PC-3 (cell line): Measurements from ENCODE around the gene JAK3.

Experiments
- CTCF ChIP-seq: fragments of 300-600 bp; sonication (generic); conservative IDR thresholded peaks from 2 replicates; pipeline ENCODE4 v1.5.1; 2017; ENCODE audit warnings: antibody characterized with exemption, low read depth, mild to moderate bottlenecking, low read length
- EZH2phosphoT487 ChIP-seq: fragments of 300-600 bp; sonication (generic); IDR thresholded peaks from 2 replicates; pipeline ENCODE4 v1.6.1; 2018; ENCODE audit warnings: mild to moderate bottlenecking, antibody characterized with exemption, low read length, borderline replicate concordance

GRCh38 chr19:17775245-17775927 is 72.4 kb downstream of the JAK3 start:
- TF ChIP-seq CTCF (peak; percentile 86), EZH2phosphoT487 (no peak)
